HG02798 (cell line): ENCODE data around the gene CFAP61.

Experiments used
- ATAC-seq: cut with Tn5 transposase; IDR thresholded peaks from one replicate; pipeline ENCODE4 v1.9.1; 2021; ENCODE audit warnings: mild to moderate bottlenecking; ENCODE audit not compliant: unreplicated experiment, poor library complexity

Gene CFAP61

GRCh38 chr20:20370094-20370575, 317.8 kb downstream of the CFAP61 start:
- no peak for ATAC-seq

DNA sequence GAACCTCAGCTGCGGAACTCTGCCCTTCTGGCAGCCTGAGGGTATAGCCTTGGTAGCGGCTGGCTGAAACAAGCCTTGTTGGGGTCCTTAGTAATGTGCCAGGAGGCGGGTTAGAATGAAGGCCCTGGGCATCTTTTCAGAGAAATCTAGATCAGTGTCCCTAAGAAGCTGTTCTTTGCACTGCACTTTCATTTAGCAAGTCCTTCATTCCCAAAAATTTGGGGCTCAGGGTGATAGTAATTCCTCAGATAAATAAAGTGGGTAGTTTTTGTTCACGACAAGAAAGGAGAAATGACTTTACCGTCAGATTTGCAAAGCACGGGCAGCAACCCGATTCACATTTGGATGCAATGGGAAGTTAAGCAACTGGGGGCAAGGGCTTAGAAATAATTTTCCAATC, 318.8 kb downstream of the CFAP61 start:
- ATAC-seq = no peak

- ATAC-seq = no peak
Observed at GRCh38 chr20:20371681-20372080, 319.3 kb downstream of the CFAP61 start.

DNA sequence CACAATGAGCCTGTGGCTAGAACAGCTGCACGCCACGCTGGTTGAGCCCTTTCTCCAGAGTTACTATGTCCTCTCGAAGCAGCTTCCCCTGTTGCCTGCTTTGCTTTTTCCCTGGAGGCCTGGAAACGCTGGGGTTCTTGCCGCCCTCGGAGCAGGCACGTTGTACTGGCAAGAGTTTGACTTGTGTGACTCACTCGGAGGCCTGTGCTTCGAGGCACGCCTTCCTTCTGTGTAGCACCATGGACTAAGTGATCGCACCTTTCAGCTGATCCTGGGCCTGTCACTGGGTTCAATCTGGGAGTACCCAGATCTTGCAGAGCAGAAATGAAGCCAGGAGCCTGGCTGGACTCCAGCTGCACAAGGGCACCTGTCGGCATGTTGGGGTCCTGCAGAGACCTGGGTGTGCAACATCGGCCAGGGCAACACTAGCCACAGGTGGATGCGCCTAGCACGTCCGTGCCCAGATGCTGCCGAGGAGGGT, 320.8 kb downstream of the CFAP61 start:
- ATAC-seq = no peak

GRCh38 chr20:20375862-20376261, 323.5 kb downstream of the CFAP61 start:
- no peak for ATAC-seq

DNA sequence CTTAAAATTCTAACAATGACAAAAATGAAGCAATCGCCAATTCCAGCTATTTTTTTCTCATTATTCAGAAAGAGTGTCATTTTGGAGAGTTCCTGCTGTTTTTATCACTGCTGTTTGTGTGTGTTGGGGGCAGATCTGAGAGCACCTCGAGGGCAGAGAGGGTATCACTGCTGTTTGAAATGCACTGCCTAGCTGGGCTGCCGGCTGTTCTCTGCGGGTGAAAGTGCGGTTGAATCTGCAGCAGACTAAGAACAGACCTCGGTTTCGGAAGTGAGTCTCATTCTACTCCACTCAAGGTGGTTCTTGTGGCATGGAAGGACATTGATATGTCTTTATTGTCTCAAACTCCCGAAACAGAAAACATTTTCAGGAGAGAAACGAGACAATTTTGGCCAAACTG, 333.9 kb downstream of the CFAP61 start:
- ATAC-seq = no peak

DNA sequence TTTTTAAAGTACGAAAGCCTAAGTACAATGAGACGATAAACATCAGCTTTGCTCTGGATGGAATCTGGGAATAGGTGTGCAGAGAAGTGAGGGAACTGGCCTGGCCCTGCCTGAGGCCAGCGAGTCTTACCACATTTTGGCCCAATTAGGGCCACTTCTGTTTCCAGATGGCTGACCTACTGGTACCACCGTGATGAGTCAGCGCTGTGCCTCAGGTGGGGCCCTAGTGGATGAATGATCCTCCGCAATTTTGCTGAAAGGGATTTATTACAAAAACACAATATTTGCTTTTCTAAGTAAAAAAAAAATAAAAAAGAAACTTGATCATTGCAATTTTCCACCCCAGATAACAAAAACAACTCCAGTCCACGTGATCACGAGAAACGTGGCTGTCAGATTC, 338.1 kb downstream of the CFAP61 start:
- ATAC-seq = no peak

DNA sequence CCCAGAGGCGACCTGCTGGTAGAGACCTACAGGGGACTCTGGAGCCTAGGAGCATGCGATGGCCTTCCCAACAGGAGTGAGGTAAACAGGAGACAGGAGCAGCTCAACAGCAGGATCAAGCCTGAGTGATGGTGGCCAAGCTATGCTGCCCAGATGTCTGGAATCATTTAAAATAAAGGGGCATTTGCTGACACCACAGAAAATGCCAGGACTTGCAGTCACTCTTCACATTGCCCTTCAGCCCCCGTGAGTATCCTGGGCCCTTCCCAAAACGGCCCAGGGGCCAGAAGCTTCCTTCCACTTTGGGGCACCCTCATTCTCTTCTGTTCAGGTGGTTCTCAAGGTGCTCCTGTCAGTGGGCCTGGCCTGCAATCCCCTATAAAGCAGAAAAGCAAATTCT, 338.8 kb downstream of the CFAP61 start:
- ATAC-seq = no peak

- ATAC-seq = no peak
Observed at GRCh38 chr20:20391766-20392165, 339.4 kb downstream of the CFAP61 start.

- ATAC-seq = no peak
Observed at GRCh38 chr20:20393207-20394120, 341.1 kb downstream of the CFAP61 start.

- ATAC-seq = no peak
Observed at GRCh38 chr20:20395087-20395486, 342.8 kb downstream of the CFAP61 start.

DNA sequence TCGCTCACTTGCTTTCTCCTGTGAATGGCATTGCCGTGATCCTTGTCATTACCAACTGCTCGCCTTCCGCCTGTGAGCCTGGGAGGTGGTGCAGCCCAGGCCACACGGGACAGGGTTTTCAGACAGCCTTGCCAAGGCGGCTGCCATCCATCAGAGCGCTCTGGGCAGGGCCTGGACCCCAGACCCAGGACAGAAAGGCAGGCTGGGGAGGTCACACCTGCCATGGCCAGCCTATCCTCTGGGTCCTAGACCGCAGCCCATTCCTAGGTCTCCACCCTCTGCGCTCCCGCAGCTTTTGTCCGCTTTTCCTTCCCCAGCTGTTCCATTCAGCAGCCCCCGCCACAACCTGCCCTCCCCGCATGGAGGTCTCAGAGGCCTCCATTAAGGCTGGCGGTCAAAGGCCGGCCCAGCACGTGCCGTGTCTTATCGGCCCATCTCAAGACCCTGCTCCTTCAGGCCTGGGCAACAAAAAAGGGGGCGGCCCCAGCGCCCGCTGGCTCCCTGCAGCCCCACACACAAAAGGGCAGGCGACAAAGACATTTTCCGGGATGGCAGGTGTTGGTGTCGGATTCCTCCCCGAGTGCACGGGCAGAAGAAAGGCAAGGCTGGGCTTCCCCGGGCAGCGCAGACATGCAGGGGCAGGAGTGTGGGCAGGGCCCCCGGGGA, 343.7 kb downstream of the CFAP61 start:
- no peak for ATAC-seq

DNA sequence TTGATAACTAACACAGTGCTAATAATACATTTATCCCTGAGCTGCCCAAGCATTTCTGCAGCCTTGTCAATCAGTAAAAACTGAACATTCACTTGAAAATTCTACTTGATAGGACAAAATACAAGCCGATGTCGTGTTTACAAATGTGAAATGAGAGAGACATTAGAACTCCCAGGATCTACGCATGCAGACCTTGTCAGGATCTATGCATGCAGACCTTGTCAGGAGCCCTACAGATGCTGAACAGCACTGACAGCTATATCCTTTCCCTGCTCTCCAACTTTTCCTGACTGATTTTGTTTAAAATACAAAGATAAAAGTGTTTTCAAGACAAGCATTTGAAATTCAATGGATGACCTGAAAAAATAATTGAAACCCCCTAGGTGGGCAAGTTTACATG, 344.5 kb downstream of the CFAP61 start:
- ATAC-seq = no peak

DNA sequence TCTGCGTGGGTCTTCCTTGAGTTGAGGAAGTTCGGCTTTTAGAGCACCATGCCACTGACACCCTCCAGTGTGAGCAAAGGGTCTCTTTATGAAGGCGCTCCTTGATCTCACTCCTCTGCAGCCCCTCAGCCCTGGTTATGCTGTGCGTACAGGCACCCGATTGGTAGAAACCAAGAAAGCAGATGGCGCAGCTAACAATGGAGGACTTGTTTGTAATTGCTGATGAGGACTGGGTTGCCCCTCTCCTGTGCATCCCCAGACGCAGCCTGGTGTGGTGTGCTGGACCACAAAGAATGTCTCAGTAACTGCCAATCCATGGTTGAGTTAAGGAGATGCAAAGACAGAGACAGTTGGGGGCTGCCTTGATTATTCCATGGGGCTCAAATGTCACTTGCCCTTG, 345.8 kb downstream of the CFAP61 start:
- ATAC-seq = no peak

GRCh38 chr20:20399531-20400500, 347.5 kb downstream of the CFAP61 start:
- ATAC-seq = no peak

GRCh38 chr20:20401991-20402390, 349.7 kb downstream of the CFAP61 start:
- no peak for ATAC-seq

DNA sequence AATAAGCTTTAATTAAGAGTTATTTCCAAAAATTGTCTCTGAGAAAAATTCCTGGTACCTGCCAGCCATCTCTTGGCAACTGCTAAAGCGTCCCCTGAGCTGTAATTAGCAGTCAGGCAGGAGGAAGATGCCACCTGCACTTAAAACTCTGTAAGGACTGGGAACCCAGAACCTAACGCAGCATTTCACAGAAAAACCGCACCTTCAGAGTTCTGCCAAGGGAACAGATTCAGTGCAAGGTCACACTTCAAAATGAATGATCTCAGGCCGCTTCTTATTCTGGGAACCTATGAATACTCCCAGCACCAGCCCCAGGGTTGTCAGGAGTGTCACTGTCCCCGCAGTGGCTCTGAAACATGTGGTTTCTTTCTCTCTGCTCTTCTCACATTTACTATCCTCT, 352.3 kb downstream of the CFAP61 start:
- no peak for ATAC-seq

- ATAC-seq = no peak
Observed at GRCh38 chr20:20405623-20406022, 353.3 kb downstream of the CFAP61 start.

GRCh38 chr20:20406306-20406705, 354.0 kb downstream of the CFAP61 start:
- no peak for ATAC-seq
